Mesenchymal stem cell (in vitro differentiated cells and primary cell): ENCODE data around the gene ZNF160.

Source experiments
- DNase-seq: peaks from one replicate; pipeline ENCODE4 v3.0.0-alpha.2; 2013
- H2AFZ ChIP-seq: one replicate; pipeline ENCODE4 v1.6.1; 2013; ENCODE audit warnings: low read depth, mild to moderate bottlenecking, control low read depth, inconsistent platforms, low read length, moderate library complexity
- H2AK5ac ChIP-seq: 2 replicates; pipeline ENCODE4 v1.6.1; 2013; ENCODE audit warnings: low read length, moderate library complexity, mild to moderate bottlenecking, inconsistent platforms; ENCODE audit not compliant: severe bottlenecking
- H2BK120ac ChIP-seq: one replicate; pipeline ENCODE4 v1.6.1; 2013; ENCODE audit warnings: low read depth, mild to moderate bottlenecking, inconsistent platforms, low read length, moderate library complexity
- H2BK12ac ChIP-seq, 2 experiments: one replicate each; pipeline ENCODE4 v1.6.1; 2013; ENCODE audit warnings: inconsistent platforms in 2 of 2, low read length in 2 of 2, mild to moderate bottlenecking in 2 of 2, moderate library complexity in 2 of 2, control low read depth in 1 of 2
- H2BK15ac ChIP-seq: one replicate; pipeline ENCODE4 v1.6.1; 2013; ENCODE audit warnings: mild to moderate bottlenecking, low read depth, inconsistent platforms; ENCODE audit not compliant: poor library complexity, severe bottlenecking
- H2BK5ac ChIP-seq: 2 replicates; pipeline ENCODE4 v1.6.1; 2013; ENCODE audit warnings: low read depth, mild to moderate bottlenecking, low read length, control low read depth, inconsistent platforms; ENCODE audit not compliant: poor library complexity, severe bottlenecking
- H3K14ac ChIP-seq, 2 experiments: one replicate each; pipeline ENCODE4 v1.6.1; 2013; ENCODE audit warnings: inconsistent platforms in 2 of 2, low read length in 2 of 2, control low read depth in 1 of 2, mild to moderate bottlenecking in 1 of 2, moderate library complexity in 1 of 2
- H3K18ac ChIP-seq, 2 experiments: one replicate each; pipeline ENCODE4 v1.6.1; 2013; ENCODE audit warnings: inconsistent platforms in 2 of 2, low read length in 2 of 2, control low read depth in 1 of 2, low read depth in 1 of 2, mild to moderate bottlenecking in 1 of 2
- H3K23ac ChIP-seq, 2 experiments: one replicate each; pipeline ENCODE4 v1.6.1; 2013; ENCODE audit warnings: inconsistent platforms in 2 of 2, low read length in 2 of 2, mild to moderate bottlenecking in 2 of 2, moderate library complexity in 2 of 2, control low read depth in 1 of 2
- H3K27ac ChIP-seq: 2 replicates; pipeline ENCODE4 v1.5.1; 2013; ENCODE audit warnings: mild to moderate bottlenecking, moderate library complexity, low read length, control low read depth, inconsistent platforms; ENCODE audit not compliant: poor library complexity, severe bottlenecking
- H3K27me3 ChIP-seq, 2 experiments: 2 replicates each; pipeline versions ENCODE4 v1.6.1 to v1.7.0; 2013; ENCODE audit warnings: low read length in 2 of 2, mild to moderate bottlenecking in 2 of 2, moderate library complexity in 2 of 2, control low read depth in 1 of 2, inconsistent platforms in 1 of 2; ENCODE audit not compliant: control insufficient read depth in 1 of 2, insufficient read depth in 1 of 2
- H3K36me3 ChIP-seq, 2 experiments: 2 replicates each; pipeline versions ENCODE4 v1.6.1 to v1.7.0; 2013; ENCODE audit warnings: low read length in 2 of 2, control low read depth in 1 of 2, inconsistent platforms in 1 of 2, low read depth in 1 of 2, mild to moderate bottlenecking in 1 of 2; ENCODE audit not compliant: insufficient read depth in 2 of 2, control insufficient read depth in 1 of 2
- H3K4ac ChIP-seq, 2 experiments: one replicate each; pipeline ENCODE4 v1.6.1; 2013; ENCODE audit warnings: inconsistent platforms in 2 of 2, low read length in 2 of 2, mild to moderate bottlenecking in 2 of 2, moderate library complexity in 2 of 2, control low read depth in 1 of 2, low read depth in 1 of 2
- H3K4me1 ChIP-seq: 2 replicates; pipeline ENCODE4 v1.6.1; 2013; ENCODE audit warnings: low read depth, low read length, control low read depth; ENCODE audit not compliant: control insufficient read depth, insufficient read depth
- H3K4me2 ChIP-seq: 2 replicates; pipeline ENCODE4 v1.6.1; 2013; ENCODE audit warnings: low read length, mild to moderate bottlenecking, inconsistent platforms; ENCODE audit not compliant: poor library complexity, severe bottlenecking
- H3K4me3 ChIP-seq, 2 experiments: 2 replicates each; pipeline versions ENCODE4 v1.5.1 to v1.7.0; 2013; ENCODE audit warnings: low read length in 2 of 2, mild to moderate bottlenecking in 2 of 2, control low read depth in 1 of 2, low read depth in 1 of 2; ENCODE audit not compliant: insufficient read depth in 1 of 2
- H3K79me1 ChIP-seq: replicated peaks from 2 replicates; pipeline ENCODE4 v1.6.1; 2013; ENCODE audit warnings: mild to moderate bottlenecking, control low read depth, low read length, inconsistent platforms; ENCODE audit not compliant: poor library complexity, severe bottlenecking
- H3K9ac ChIP-seq: 2 replicates; pipeline ENCODE4 v1.7.0; 2013; ENCODE audit warnings: mild to moderate bottlenecking, low read length, moderate library complexity
- H3K9me3 ChIP-seq: 2 replicates; pipeline ENCODE4 v1.7.0; 2013; ENCODE audit warnings: mild to moderate bottlenecking, low read length; ENCODE audit not compliant: control insufficient read depth
- H4K8ac ChIP-seq: one replicate; pipeline ENCODE4 v1.6.1; 2013; ENCODE audit warnings: inconsistent platforms, mild to moderate bottlenecking, low read length, moderate library complexity
- H4K91ac ChIP-seq: one replicate; pipeline ENCODE4 v1.6.1; 2013; ENCODE audit warnings: mild to moderate bottlenecking, low read length, inconsistent platforms
- WGBS: methylation state at CpG from one replicate; pipeline ENCODE4 v1.1.7; 2013; ENCODE audit warnings: mixed read lengths; 5-methylcytosine and 5-hydroxymethylcytosine counted together

ZNF160 gene

GRCh38 chr19:53082929-53083328 lies 20.3 kb downstream of the ZNF160 start:
- Histone ChIP-seq H3K4me2 (no peak overlapping the region), H3K4ac (no peak overlapping the region), H4K91ac (no peak overlapping the region), H4K8ac (no peak overlapping the region), H3K4me3 (no peak overlapping the region), H2BK120ac (no peak overlapping the region), H3K18ac (no peak overlapping the region), H3K14ac (no peak overlapping the region), H3K9me3 (peaks cover 62% of the 10 kb centered on the region), H3K36me3 (peaks cover 45 to 86% of the 10 kb centered on the region in 2 experiments), H2BK15ac (no peak overlapping the region), H3K79me1 (peaks cover 27% of the 10 kb centered on the region), H3K27ac (no peak overlapping the region), H2BK5ac (no peak overlapping the region), H2BK12ac (no peak overlapping the region), H2AK5ac (no peak overlapping the region), H3K4me1 (no peaks in the 10 kb centered on the region), H2AFZ (no peak overlapping the region), H3K27me3 (no peaks in the 10 kb centered on the region), H3K9ac (no peak overlapping the region), H3K23ac (no peak overlapping the region)
- no peak for DNase-seq
- WGBS: 98% methylated on average over 3 of the region's 3 CpGs

GRCh38 chr19:53079313-53079924 lies 23.8 kb downstream of the ZNF160 start:
- no peak overlapping the region for H3K18ac ChIP-seq
- H3K9ac ChIP-seq: no peak overlapping the region
- DNase-seq: no peak
- no peak overlapping the region for H3K4me3 ChIP-seq
- peaks cover 36 to 80% of the 10 kb centered on the region in 2 experiments for H3K36me3 ChIP-seq
- H4K91ac ChIP-seq: no peak overlapping the region
- H3K4me1 ChIP-seq: no peaks in the 10 kb centered on the region
- no peak overlapping the region for H3K4me2 ChIP-seq
- H3K14ac ChIP-seq: no peak overlapping the region
- H3K9me3 ChIP-seq: peaks cover 62% of the 10 kb centered on the region
- no peaks in the 10 kb centered on the region for H3K27me3 ChIP-seq
- H2BK15ac ChIP-seq: no peak overlapping the region
- H4K8ac ChIP-seq: no peak overlapping the region
- H3K79me1 ChIP-seq: peaks cover 32% of the 10 kb centered on the region
- no peak overlapping the region for H2BK120ac ChIP-seq
- no peak overlapping the region for H2AFZ ChIP-seq
- no peak overlapping the region for H3K23ac ChIP-seq
- H3K4ac ChIP-seq: no peak overlapping the region
- H3K27ac ChIP-seq: no peak overlapping the region
- 90% methylated on average over 8 of the region's 8 CpGs for WGBS
- H2BK5ac ChIP-seq: no peak overlapping the region
- no peak overlapping the region for H2BK12ac ChIP-seq
- H2AK5ac ChIP-seq: no peak overlapping the region

- H2BK12ac ChIP-seq: no peak overlapping the region
- no peak overlapping the region for H3K4ac ChIP-seq
- no peak overlapping the region for H2AFZ ChIP-seq
- H3K4me3 ChIP-seq: no peak overlapping the region
- H2BK120ac ChIP-seq: no peak overlapping the region
- H3K23ac ChIP-seq: no peak overlapping the region
- no peak overlapping the region for H4K8ac ChIP-seq
- no peak overlapping the region for H2BK5ac ChIP-seq
- no peak overlapping the region for H3K18ac ChIP-seq
- 100% methylated on average over 1 of the region's 1 CpG for WGBS
- H2BK15ac ChIP-seq: no peak overlapping the region
- H3K4me1 ChIP-seq: no peaks in the 10 kb centered on the region
- H4K91ac ChIP-seq: no peak overlapping the region
- H3K4me2 ChIP-seq: no peak overlapping the region
- no peak for DNase-seq
- H2AK5ac ChIP-seq: no peak overlapping the region
- H3K9ac ChIP-seq: no peak overlapping the region
- peaks cover 28% of the 10 kb centered on the region for H3K79me1 ChIP-seq
- peaks cover 64% of the 10 kb centered on the region for H3K9me3 ChIP-seq
- H3K27ac ChIP-seq: no peak overlapping the region
- H3K14ac ChIP-seq: no peak overlapping the region
- peaks cover 36 to 80% of the 10 kb centered on the region in 2 experiments for H3K36me3 ChIP-seq
- no peaks in the 10 kb centered on the region for H3K27me3 ChIP-seq
Measured at GRCh38 chr19:53078668-53079067, 24.6 kb downstream of the ZNF160 start.

GRCh38 chr19:53076984-53077383 lies 26.2 kb downstream of the ZNF160 start:
- Histone ChIP-seq H3K14ac (no peak overlapping the region), H3K9ac (no peak overlapping the region), H2BK15ac (no peak overlapping the region), H2AK5ac (no peak overlapping the region), H3K27me3 (no peaks in the 10 kb centered on the region), H3K4me3 (no peak overlapping the region), H3K4me2 (no peak overlapping the region), H3K9me3 (peaks cover 67% of the 10 kb centered on the region), H2BK12ac (no peak overlapping the region), H3K4me1 (no peaks in the 10 kb centered on the region), H3K27ac (no peak overlapping the region), H2BK5ac (no peak overlapping the region), H2AFZ (no peak overlapping the region), H4K8ac (no peak overlapping the region), H2BK120ac (no peak overlapping the region), H3K18ac (no peak overlapping the region), H3K4ac (no peak overlapping the region), H3K79me1 (peaks cover 20% of the 10 kb centered on the region), H3K36me3 (peaks cover 36 to 80% of the 10 kb centered on the region in 2 experiments), H3K23ac (no peak overlapping the region), H4K91ac (no peak overlapping the region)
- DNase-seq: peak; percentile 32
- WGBS: 35% methylated on average over 10 of the region's 10 CpGs
